Mucosa of stomach (tissue), 1 donor: ENCODE data around the gene MMP21.
A peak's percentile ranks its signal among the peaks of the same experiment; 100 is the strongest.

Experiments used
- H3K27me3 ChIP-seq: one replicate; pipeline ENCODE4 v1.7.0; 2013; ENCODE audit warnings: mild to moderate bottlenecking, low read length; ENCODE audit not compliant: control insufficient read depth, insufficient read depth
- H3K36me3 ChIP-seq: one replicate; pipeline ENCODE4 v1.7.0; 2013; ENCODE audit warnings: low read length; ENCODE audit not compliant: control insufficient read depth, insufficient read depth
- H3K4me1 ChIP-seq: one replicate; pipeline ENCODE4 v1.7.0; 2013; ENCODE audit warnings: mild to moderate bottlenecking, low read length; ENCODE audit not compliant: control insufficient read depth, insufficient read depth
- H3K4me3 ChIP-seq: one replicate; pipeline ENCODE4 v1.7.0; 2013; ENCODE audit warnings: low read length
- H3K9ac ChIP-seq: one replicate; pipeline ENCODE4 v1.7.0; 2013; ENCODE audit warnings: mild to moderate bottlenecking, low read length, moderate library complexity
- H3K9me3 ChIP-seq: one replicate; pipeline ENCODE4 v1.7.0; 2013; ENCODE audit warnings: mild to moderate bottlenecking, low read length, moderate library complexity; ENCODE audit not compliant: control insufficient read depth
- donor health status: Pancreatic carcinoma.

The MMP21 gene

GRCh38 chr10:125747417-125747816 lies 28.2 kb downstream of the MMP21 start:
- peaks cover 5% of the 10 kb centered on the region for H3K36me3 ChIP-seq
- no peak overlapping the region for H3K4me3 ChIP-seq
- no peaks in the 10 kb centered on the region for H3K4me1 ChIP-seq
- H3K9me3 ChIP-seq: no peaks in the 10 kb centered on the region
- H3K27me3 ChIP-seq: no peaks in the 10 kb centered on the region
- H3K9ac ChIP-seq: no peak overlapping the region

- Histone ChIP-seq H3K9me3 (no peaks in the 10 kb centered on the region), H3K36me3 (peaks cover 10% of the 10 kb centered on the region), H3K4me1 (no peaks in the 10 kb centered on the region), H3K9ac (no peak overlapping the region), H3K4me3 (no peak overlapping the region), H3K27me3 (no peaks in the 10 kb centered on the region)
These were observed 30.7 kb downstream of the MMP21 start for GRCh38 chr10:125744909-125745308.

GRCh38 chr10:125742465-125742864 lies 33.2 kb downstream of the MMP21 start:
- H3K9me3 ChIP-seq: no peaks in the 10 kb centered on the region
- H3K9ac ChIP-seq: no peak overlapping the region
- H3K4me1 ChIP-seq: no peaks in the 10 kb centered on the region
- H3K36me3 ChIP-seq: peaks cover 10% of the 10 kb centered on the region
- H3K4me3 ChIP-seq: no peak overlapping the region
- H3K27me3 ChIP-seq: no peaks in the 10 kb centered on the region

GRCh38 chr10:125739994-125740679 lies 35.5 kb downstream of the MMP21 start:
- Histone ChIP-seq H3K4me1 (no peaks in the 10 kb centered on the region), H3K9me3 (no peaks in the 10 kb centered on the region), H3K9ac (no peak overlapping the region), H3K4me3 (no peak overlapping the region), H3K36me3 (peaks cover 5% of the 10 kb centered on the region), H3K27me3 (no peaks in the 10 kb centered on the region)

- Histone ChIP-seq H3K9me3 (no peaks in the 10 kb centered on the region), H3K9ac (no peak overlapping the region), H3K36me3 (peaks cover 5% of the 10 kb centered on the region)
These were observed 37.4 kb downstream of the MMP21 start for GRCh38 chr10:125738206-125738605.

GRCh38 chr10:125734823-125735222 lies 40.8 kb downstream of the MMP21 start:
- Histone ChIP-seq H3K4me3 (no peak overlapping the region), H3K4me1 (no peaks in the 10 kb centered on the region), H3K36me3 (no peaks in the 10 kb centered on the region), H3K27me3 (no peaks in the 10 kb centered on the region), H3K9ac (no peak overlapping the region), H3K9me3 (no peaks in the 10 kb centered on the region)

More at GRCh38 chr10:125738206-125738605, 37.4 kb downstream of the MMP21 start:
- no peaks in the 10 kb centered on the region for H3K4me1 ChIP-seq
- H3K27me3 ChIP-seq: no peaks in the 10 kb centered on the region
- no peak overlapping the region for H3K4me3 ChIP-seq

GRCh38 chr10:125734148-125734547 lies 41.5 kb downstream of the MMP21 start:
- no peaks in the 10 kb centered on the region for H3K4me1 ChIP-seq
- no peaks in the 10 kb centered on the region for H3K27me3 ChIP-seq
- no peak overlapping the region for H3K4me3 ChIP-seq
- no peak overlapping the region for H3K9ac ChIP-seq
- no peaks in the 10 kb centered on the region for H3K9me3 ChIP-seq
- no peaks in the 10 kb centered on the region for H3K36me3 ChIP-seq

- H3K9me3 ChIP-seq: no peaks in the 10 kb centered on the region
- H3K9ac ChIP-seq: no peak overlapping the region
- no peak overlapping the region for H3K4me3 ChIP-seq
- no peaks in the 10 kb centered on the region for H3K27me3 ChIP-seq
- H3K36me3 ChIP-seq: peaks cover 6% of the 10 kb centered on the region
- no peaks in the 10 kb centered on the region for H3K4me1 ChIP-seq
These were observed 48.2 kb downstream of the MMP21 start for GRCh38 chr10:125727436-125727835.

- Histone ChIP-seq H3K27me3 (no peaks in the 10 kb centered on the region), H3K9ac (no peak overlapping the region), H3K4me1 (no peaks in the 10 kb centered on the region), H3K36me3 (peaks cover 6% of the 10 kb centered on the region), H3K9me3 (no peaks in the 10 kb centered on the region), H3K4me3 (no peak overlapping the region)
These were observed 48.7 kb downstream of the MMP21 start for GRCh38 chr10:125726914-125727313.

GRCh38 chr10:125722811-125723210 lies 52.8 kb downstream of the MMP21 start:
- Histone ChIP-seq H3K9me3 (no peaks in the 10 kb centered on the region), H3K4me1 (no peaks in the 10 kb centered on the region), H3K4me3 (no peak overlapping the region), H3K36me3 (peaks cover 6% of the 10 kb centered on the region), H3K27me3 (no peaks in the 10 kb centered on the region), H3K9ac (no peak overlapping the region)

GRCh38 chr10:125721035-125721434 lies 54.6 kb downstream of the MMP21 start:
- Histone ChIP-seq H3K9ac (no peak overlapping the region), H3K4me1 (no peaks in the 10 kb centered on the region), H3K4me3 (no peak overlapping the region), H3K36me3 (peaks cover 6% of the 10 kb centered on the region), H3K9me3 (no peaks in the 10 kb centered on the region), H3K27me3 (no peaks in the 10 kb centered on the region)

GRCh38 chr10:125720002-125720382 lies 55.6 kb downstream of the MMP21 start:
- H3K27me3 ChIP-seq: no peaks in the 10 kb centered on the region
- no peaks in the 10 kb centered on the region for H3K4me1 ChIP-seq
- H3K4me3 ChIP-seq: peak overlapping the region; percentile 86
- no peaks in the 10 kb centered on the region for H3K9me3 ChIP-seq
- no peaks in the 10 kb centered on the region for H3K36me3 ChIP-seq
- H3K9ac ChIP-seq: peak overlapping the region; percentile 93
